Natural killer cell treated with Interleukin-12 subunit alpha and Interleukin-12 subunit beta and Interleukin-15 and Interleukin-18, amount 100 ng/mL, for 72 hours (primary cell): ENCODE measurements around the gene SHISA4. TPM values are rescaled to one million over a fixed set of nuclear protein-coding genes. Genes with fewer than 3 reads are reported as not detected.
"Not testable (repeated sequence)": the region's sequence is repeated elsewhere in the genome, so short reads cannot be mapped to it uniquely, and the experiment has no call there.

Experiments
- ATAC-seq, 2 donors: fragments of 150-1000 bp; cut with Tn5 transposase in 1 of 2; sonication (Bioruptor Pico), chemical (Tn5 transposase) in 1 of 2; 2 replicates each; pipeline ENCODE4 v1.10.0; 2021
- DNase-seq: peaks from one replicate; pipeline ENCODE4 v3.0.0; 2022; ENCODE audit warnings: low spot score
- H3K27ac Mint-ChIP-seq, 2 donors: 1 replicate in 1 of 2; 2 replicates in 1 of 2; pipeline ENCODE4 v1.8.0; 2022; ENCODE audit warnings: mixed read lengths in 2 of 2, mild to moderate bottlenecking in 1 of 2, moderate library complexity in 1 of 2
- H3K27me3 Mint-ChIP-seq, 2 donors: 1 replicate in 1 of 2; 2 replicates in 1 of 2; pipeline ENCODE4 v1.8.0; 2022; ENCODE audit warnings: mixed read lengths in 2 of 2
- H3K36me3 Mint-ChIP-seq: one replicate; pipeline ENCODE4 v1.8.0; 2022; ENCODE audit warnings: mixed read lengths
- H3K4me1 Mint-ChIP-seq, 2 donors: 1 replicate in 1 of 2; 2 replicates in 1 of 2; pipeline ENCODE4 v1.8.0; 2022; ENCODE audit warnings: low read depth in 2 of 2, mixed read lengths in 2 of 2, mild to moderate bottlenecking in 1 of 2
- H3K4me3 Mint-ChIP-seq: one replicate; pipeline ENCODE4 v1.8.0; 2022; ENCODE audit warnings: mixed read lengths
- H3K9me3 Mint-ChIP-seq: 2 replicates; pipeline ENCODE4 v1.8.0; 2022; ENCODE audit warnings: mixed read lengths
- total RNA-seq, 2 donors: library from RNA; stranded (reverse); gene quantifications; one replicate each; pipeline ENCODE4 v1.2.3, GENCODE V29; 2022

Gene SHISA4
- total RNA-seq, 2 donors from 2014 or later, result 2.5 TPM

DNA sequence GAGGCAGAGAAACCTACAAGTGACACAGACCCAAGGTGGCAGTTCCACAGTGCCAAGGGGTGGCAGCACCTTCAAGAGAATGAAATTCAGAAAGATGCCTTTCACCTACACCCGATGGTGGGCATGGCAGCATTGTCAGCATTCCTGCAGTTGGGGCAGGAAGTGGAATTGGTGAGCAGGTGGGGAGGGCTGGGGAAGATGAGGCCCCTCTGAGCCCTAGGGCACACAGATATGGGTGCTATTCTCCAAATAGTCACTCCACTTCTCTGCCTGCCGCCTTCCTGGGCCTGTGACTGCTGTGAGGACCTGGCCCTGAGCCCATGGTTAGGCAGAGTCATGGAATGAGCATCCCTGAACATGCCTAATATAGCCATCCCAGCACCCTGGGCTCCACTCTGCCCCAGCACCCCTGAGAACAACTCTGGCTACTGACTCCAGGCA, 8.3 kb downstream of the SHISA4 start:
- peaks cover 11 to 13% of the 10 kb centered on the region in 2 donors for H3K27me3 Mint-ChIP-seq
- H3K4me3 Mint-ChIP-seq, result no peak overlapping the region
- no peaks in the 10 kb centered on the region for H3K36me3 Mint-ChIP-seq
- ATAC-seq (no peak), DNase-seq (no peak)
- H3K9me3 Mint-ChIP-seq, result no peaks in the 10 kb centered on the region
- H3K27ac Mint-ChIP-seq, result no peak overlapping the region
- peaks cover 5 to 8% of the 10 kb centered on the region in 2 donors for H3K4me1 Mint-ChIP-seq

DNA sequence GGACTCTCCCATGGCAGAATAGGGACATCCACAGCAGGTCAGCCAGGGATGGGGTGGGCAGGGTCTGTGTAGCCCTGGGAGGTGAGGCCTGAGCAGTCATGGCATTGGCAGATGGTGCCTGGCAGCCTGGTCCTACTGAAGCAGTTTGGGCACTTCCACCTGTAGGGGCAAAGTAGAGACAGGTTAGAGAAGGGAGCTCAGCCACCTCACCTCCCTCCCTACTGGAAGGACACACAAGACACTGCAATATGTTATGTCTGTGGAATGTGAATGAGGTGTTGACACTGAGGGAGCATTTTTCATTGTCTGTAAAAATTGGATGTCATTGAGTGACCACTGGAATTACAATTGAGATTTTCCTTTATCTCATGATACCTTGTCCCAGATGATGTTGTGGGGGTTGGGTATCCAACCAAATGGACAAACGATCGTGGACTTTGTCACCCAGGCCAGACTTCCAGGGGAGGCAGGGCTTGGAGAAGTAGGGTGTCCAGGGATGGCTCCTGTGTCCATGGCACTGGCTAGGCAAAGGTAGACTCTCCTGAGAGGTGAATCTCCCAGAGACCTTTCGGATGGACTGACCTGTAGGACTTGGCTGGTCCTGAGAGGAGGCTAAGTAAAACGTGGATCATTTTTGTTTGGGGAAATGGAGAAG, 9.7 kb downstream of the SHISA4 start:
- no peak overlapping the region for H3K4me3 Mint-ChIP-seq
- no peak for ATAC-seq
- no peak overlapping the region for H3K27ac Mint-ChIP-seq

DNA sequence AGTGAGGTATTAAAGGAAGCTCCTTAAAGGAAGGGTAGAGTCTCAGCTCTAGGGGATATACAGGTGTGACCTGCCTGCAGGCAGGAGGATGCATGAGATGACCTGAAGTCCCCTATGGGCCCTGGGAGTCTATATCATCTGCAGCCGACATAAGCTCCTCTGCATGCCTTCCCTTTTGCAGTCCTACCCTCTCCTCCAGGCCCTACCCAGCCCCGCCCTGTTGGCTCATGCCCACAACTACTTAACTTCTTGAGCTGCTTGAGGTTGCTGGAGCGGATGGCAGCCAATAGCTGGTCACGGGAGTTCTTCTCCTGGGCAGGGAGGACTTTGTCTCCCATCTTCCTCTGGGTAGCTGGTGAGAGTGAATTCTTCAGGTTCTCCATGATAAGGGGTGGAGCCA, 10.3 kb downstream of the SHISA4 start:
- Mint-ChIP-seq H3K9me3 (no peaks in the 10 kb centered on the region), H3K4me1 (peaks cover 5 to 8% of the 10 kb centered on the region in 2 donors), H3K4me3 (no peak overlapping the region), H3K36me3 (no peaks in the 10 kb centered on the region), H3K27me3 (peaks cover 7 to 11% of the 10 kb centered on the region in 2 donors), H3K27ac (no peak overlapping the region)
- ATAC-seq, result no peak
- DNase-seq, result no peak

More for the DNA sequence above, 9.7 kb downstream of the SHISA4 start:
- H3K9me3 Mint-ChIP-seq, result no peaks in the 10 kb centered on the region
- no peaks in the 10 kb centered on the region for H3K36me3 Mint-ChIP-seq
- H3K27me3 Mint-ChIP-seq, result peaks cover 9 to 11% of the 10 kb centered on the region in 2 donors
- DNase-seq, result peak; percentile 25
- peaks cover 5 to 8% of the 10 kb centered on the region in 2 donors for H3K4me1 Mint-ChIP-seq

GRCh38 chr1:201899683-201900429, 11.2 kb downstream of the SHISA4 start:
- DNase-seq (no peak), ATAC-seq (no peak)
- Mint-ChIP-seq H3K9me3 (no peaks in the 10 kb centered on the region), H3K4me3 (no peak overlapping the region), H3K4me1 (peaks cover 5 to 8% of the 10 kb centered on the region in 2 donors), H3K36me3 (no peaks in the 10 kb centered on the region), H3K27me3 (peaks cover 7 to 11% of the 10 kb centered on the region in 2 donors), H3K27ac (no peak overlapping the region)

GRCh38 chr1:201900476-201900875, 11.8 kb downstream of the SHISA4 start:
- no peak for DNase-seq
- H3K9me3 Mint-ChIP-seq, result no peaks in the 10 kb centered on the region
- no peak overlapping the region for H3K4me3 Mint-ChIP-seq
- peaks cover 5 to 8% of the 10 kb centered on the region in 2 donors for H3K4me1 Mint-ChIP-seq
- no peaks in the 10 kb centered on the region for H3K36me3 Mint-ChIP-seq
- peaks cover 7 to 11% of the 10 kb centered on the region in 2 donors for H3K27me3 Mint-ChIP-seq
- no peak for ATAC-seq
- no peak overlapping the region for H3K27ac Mint-ChIP-seq

- ATAC-seq, H3K36me3 Mint-ChIP-seq, H3K4me3 Mint-ChIP-seq, H3K27ac Mint-ChIP-seq, H3K9me3 Mint-ChIP-seq, DNase-seq, H3K4me1 Mint-ChIP-seq: not testable (repeated sequence)
- peaks cover 7 to 11% of the 10 kb centered on the region in 2 donors for H3K27me3 Mint-ChIP-seq
Observed at GRCh38 chr1:201901036-201901435, 12.3 kb downstream of the SHISA4 start.

GRCh38 chr1:201902198-201902597, 13.5 kb downstream of the SHISA4 start:
- Mint-ChIP-seq H3K36me3 (no peaks in the 10 kb centered on the region), H3K4me3 (no peak overlapping the region), H3K27ac (no peak overlapping the region), H3K9me3 (no peaks in the 10 kb centered on the region), H3K4me1 (no peaks in the 10 kb centered on the region), H3K27me3 (peaks cover 7 to 11% of the 10 kb centered on the region in 2 donors)
- ATAC-seq (no peak), DNase-seq (no peak)

- peaks cover 7 to 11% of the 10 kb centered on the region in 2 donors for H3K27me3 Mint-ChIP-seq
- H3K27ac Mint-ChIP-seq, result no peak overlapping the region
- H3K9me3 Mint-ChIP-seq, result no peaks in the 10 kb centered on the region
- H3K36me3 Mint-ChIP-seq, result no peaks in the 10 kb centered on the region
- no peak for DNase-seq
- no peaks in the 10 kb centered on the region for H3K4me1 Mint-ChIP-seq
- H3K4me3 Mint-ChIP-seq, result no peak overlapping the region
- ATAC-seq, result no peak
Observed at GRCh38 chr1:201903135-201903534, 14.4 kb downstream of the SHISA4 start.

GRCh38 chr1:201904579-201904978, 15.9 kb downstream of the SHISA4 start:
- H3K4me3 Mint-ChIP-seq, result no peak overlapping the region
- no peaks in the 10 kb centered on the region for H3K4me1 Mint-ChIP-seq
- peaks cover 7 to 11% of the 10 kb centered on the region in 2 donors for H3K27me3 Mint-ChIP-seq
- H3K27ac Mint-ChIP-seq, result no peak overlapping the region
- no peaks in the 10 kb centered on the region for H3K9me3 Mint-ChIP-seq
- no peaks in the 10 kb centered on the region for H3K36me3 Mint-ChIP-seq
- no peak for ATAC-seq
- DNase-seq, result no peak

DNA sequence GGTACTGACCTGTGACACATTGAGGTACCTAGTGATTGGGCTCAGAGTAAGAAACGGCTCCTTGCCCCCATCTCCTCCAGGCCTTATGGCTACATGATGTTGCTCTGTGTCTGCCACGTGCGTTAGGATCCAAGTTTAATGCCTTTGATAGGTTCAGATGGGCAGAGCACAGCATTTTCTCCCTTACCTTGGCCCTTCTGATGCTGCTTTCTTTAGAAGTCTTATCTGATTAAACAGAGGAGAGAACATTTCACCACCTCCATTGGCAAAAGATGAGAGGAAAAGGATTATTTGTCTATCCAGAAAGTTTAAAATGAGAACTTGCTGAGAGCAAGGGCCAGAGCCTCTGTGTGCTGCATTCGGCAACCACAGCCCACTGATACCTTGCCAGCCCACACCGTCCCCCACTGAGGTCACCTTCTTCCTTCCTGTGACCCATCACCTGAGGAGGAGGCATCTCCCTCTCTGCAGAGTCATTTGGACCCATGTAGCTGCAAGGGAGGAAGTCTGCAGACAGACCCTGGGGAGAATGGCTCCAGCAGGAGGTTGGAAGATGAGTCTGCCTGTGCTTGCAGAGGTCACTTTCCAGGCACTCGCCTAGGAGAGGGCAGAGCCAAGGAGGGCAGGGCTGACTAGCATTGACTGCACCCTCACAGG, 16.7 kb downstream of the SHISA4 start:
- DNase-seq (no peak), ATAC-seq (peak in 1 of 2 donors; percentile 22)
- Mint-ChIP-seq H3K27me3 (peaks cover 5 to 7% of the 10 kb centered on the region in 2 donors), H3K36me3 (no peaks in the 10 kb centered on the region), H3K9me3 (no peaks in the 10 kb centered on the region), H3K27ac (no peak overlapping the region), H3K4me3 (no peak overlapping the region), H3K4me1 (no peaks in the 10 kb centered on the region)

GRCh38 chr1:201906336-201906735, 17.6 kb downstream of the SHISA4 start:
- no peaks in the 10 kb centered on the region for H3K9me3 Mint-ChIP-seq
- H3K27ac Mint-ChIP-seq, result no peak overlapping the region
- no peak overlapping the region for H3K4me3 Mint-ChIP-seq
- peaks cover 0 to 10% of the 10 kb centered on the region in 2 donors for H3K27me3 Mint-ChIP-seq
- H3K36me3 Mint-ChIP-seq, result no peaks in the 10 kb centered on the region
- no peaks in the 10 kb centered on the region for H3K4me1 Mint-ChIP-seq
- no peak for ATAC-seq
- DNase-seq, result no peak

DNA sequence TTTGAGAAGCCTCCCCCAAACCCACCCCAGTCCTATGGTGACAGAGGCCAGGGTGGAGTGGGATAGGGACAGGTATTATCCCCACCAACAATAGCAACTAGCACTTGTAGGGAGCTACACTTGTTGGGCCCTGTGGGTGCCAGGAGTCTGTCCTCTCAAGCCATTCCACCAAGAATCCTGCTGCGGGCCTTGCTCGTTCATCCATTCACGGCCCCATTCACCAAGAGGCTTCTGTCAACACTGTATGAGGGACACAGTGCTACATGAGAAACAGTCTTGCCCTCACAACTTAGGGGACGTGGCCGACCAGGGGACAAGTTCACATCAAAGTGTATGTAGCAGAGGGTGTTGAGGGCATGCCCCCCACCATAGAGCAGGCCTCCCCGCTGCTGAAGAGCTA, 18.9 kb downstream of the SHISA4 start:
- Mint-ChIP-seq H3K27me3 (peaks cover 0 to 10% of the 10 kb centered on the region in 2 donors), H3K9me3 (no peaks in the 10 kb centered on the region), H3K36me3 (no peaks in the 10 kb centered on the region), H3K27ac (no peak overlapping the region), H3K4me1 (no peaks in the 10 kb centered on the region), H3K4me3 (no peak overlapping the region)
- DNase-seq, result no peak
- ATAC-seq, result no peak

GRCh38 chr1:201911826-201912571, 23.3 kb downstream of the SHISA4 start:
- DNase-seq, result no peak
- no peaks in the 10 kb centered on the region for H3K4me1 Mint-ChIP-seq

More at GRCh38 chr1:201911826-201912571, 23.3 kb downstream of the SHISA4 start:
- Mint-ChIP-seq H3K27ac (peak overlapping the region in 1 of 2 donors; percentile 22), H3K27me3 (peaks cover 17 to 18% of the 10 kb centered on the region in 2 donors), H3K9me3 (no peaks in the 10 kb centered on the region), H3K4me3 (no peak overlapping the region), H3K36me3 (no peaks in the 10 kb centered on the region)
- no peak for ATAC-seq
